Panc1 (cell line): Measurements from ENCODE around the gene TTLL5. TPM values are rescaled to one million over a fixed set of nuclear protein-coding genes. Genes with fewer than 3 reads are reported as not detected.

ENCODE experiments used
- ATAC-seq: fragments of 200-7000 bp; cut with Tn5 transposase; 2 replicates; pipeline ENCODE4 v1.9.1; 2020; ENCODE audit warnings: mild to moderate bottlenecking, moderate library complexity
- BruUV-seq: library from RNA; stranded (reverse); fragments of 400-500 nt; replicated peaks from 2 replicates; lab custom pipeline; 2021; lab: Mats Ljungman, UMichigan
- CTCF ChIA-PET: fragments of 300-600 bp; sonication (Branson Sonifier 250); formaldehyde crosslinking; loops from one replicate; lab custom pipeline; 2022; ENCODE audit warnings: antibody characterized with exemption; lab: Charles Lee
- POLR2A ChIA-PET: fragments of 300-600 bp; sonication (Branson Sonifier 250); formaldehyde crosslinking; loops from one replicate; lab custom pipeline; 2022; ENCODE audit warnings: antibody characterized with exemption; lab: Charles Lee
- DNase-seq: peaks from one replicate; pipeline ENCODE4 v3.0.0-alpha.2; 2010; ENCODE audit warnings: low read depth, low spot score
- H3K27ac ChIP-seq: 2 replicates; pipeline ENCODE4 v1.5.1; 2011; ENCODE audit warnings: mild to moderate bottlenecking, low read length, inconsistent platforms
- H3K27me3 ChIP-seq: fragments of 200-500 bp; sonication (Bioruptor generic); 2 replicates; pipeline ENCODE4 v1.6.0; 2014; ENCODE audit warnings: low read length, inconsistent platforms; ENCODE audit not compliant: control insufficient read depth, insufficient read depth
- H3K36me3 ChIP-seq: fragments of 200-500 bp; sonication (Bioruptor generic); 2 replicates; pipeline ENCODE4 v1.5.1; 2014; ENCODE audit warnings: inconsistent platforms, mild to moderate bottlenecking, low read length, moderate library complexity; ENCODE audit not compliant: control insufficient read depth, insufficient read depth
- H3K4me1 ChIP-seq: 2 replicates; pipeline ENCODE4 v1.5.1; 2011; ENCODE audit warnings: inconsistent platforms, mild to moderate bottlenecking, low read length, moderate library complexity; ENCODE audit not compliant: control insufficient read depth, insufficient read depth
- H3K4me3 ChIP-seq, 2 experiments: 2 replicates each; pipeline ENCODE4 v1.5.1; 2011 to 2012; ENCODE audit warnings: low read depth in 2 of 2, low read length in 2 of 2, mild to moderate bottlenecking in 2 of 2, inconsistent platforms in 1 of 2, moderate library complexity in 1 of 2
- H3K9me3 ChIP-seq: fragments of 200-500 bp; sonication (Bioruptor generic); 2 replicates; pipeline ENCODE4 v1.5.1; 2014; ENCODE audit warnings: low read depth, mild to moderate bottlenecking, inconsistent platforms, low read length, moderate library complexity; ENCODE audit not compliant: control insufficient read depth, insufficient read depth
- POLR2AphosphoS5 ChIP-seq: IDR thresholded peaks from 2 replicates; pipeline ENCODE4 v1.6.1; 2012; ENCODE audit warnings: mild to moderate bottlenecking, low read depth, low read length, moderate library complexity
- SIN3A ChIP-seq: IDR thresholded peaks from 2 replicates; pipeline ENCODE4 v1.6.1; 2012; ENCODE audit warnings: low read depth, mild to moderate bottlenecking, low read length, moderate library complexity, borderline replicate concordance; ENCODE audit not compliant: insufficient read depth
- TCF7L2 ChIP-seq: IDR thresholded peaks from 2 replicates; pipeline ENCODE4 v1.6.1; 2011; ENCODE audit warnings: mild to moderate bottlenecking, low read depth, low read length, inconsistent platforms
- in situ Hi-C: cut with HindIII; loops from 2 replicates; pipeline ENCODE4 v1.10.0; 2016; ENCODE audit warnings: low sequenced_read_pairs, low pct_unique_long_range_greater_than_20kb
- intact Hi-C: fragments of 100-400 bp; cut with micrococcal nuclease; formaldehyde crosslinking; loops from one replicate; pipeline ENCODE4 v1.10.0; 2022; ENCODE audit not compliant: unreplicated experiment
- total RNA-seq: library from RNA; stranded (reverse); gene quantifications from one replicate; pipeline ENCODE4 v1.2.1, GENCODE V29; 2021; ENCODE audit not compliant: unreplicated experiment
- TF ChIP-seq, protein P1 (sequence below): fragments of 450-650 bp; IDR thresholded peaks from 2 replicates; pipeline ENCODE4 v1.5.1; 2017; ENCODE audit warnings: mild to moderate bottlenecking
- TF ChIP-seq, protein P2 (sequence below), 2 experiments: IDR thresholded peaks; 2 replicates each; pipeline ENCODE4 v1.6.1; 2011 to 2012; ENCODE audit warnings: low read depth in 2 of 2, control low read depth in 1 of 2, low read length in 1 of 2, mild to moderate bottlenecking in 1 of 2, moderate library complexity in 1 of 2; ENCODE audit not compliant: insufficient read depth in 1 of 2

Gene TTLL5
- total RNA-seq, 1 experiment from 2014 or later = 23.5 TPM

DNA sequence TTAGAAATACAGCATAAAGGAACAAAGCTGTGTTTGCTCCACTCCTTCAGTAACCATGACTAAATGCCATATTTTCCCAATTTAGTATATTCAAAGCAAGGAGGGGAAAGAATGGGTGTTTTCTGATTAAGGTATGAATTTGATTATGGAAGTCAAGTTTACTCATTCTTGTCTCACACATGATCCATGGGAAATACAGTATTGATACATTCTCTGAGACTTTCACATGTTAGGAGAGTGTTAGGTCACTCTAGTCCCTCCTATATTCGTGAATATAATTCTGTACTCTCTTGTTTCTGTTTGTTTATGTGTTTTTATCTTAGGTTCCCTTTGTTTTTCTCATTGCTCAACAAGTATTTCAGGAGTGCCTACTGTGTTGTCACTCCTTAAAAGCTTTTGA lies 42.4 kb downstream of the TTLL5 start:
- no peaks in the 10 kb centered on the region; the same call in 1 of the 2 replicates for H3K36me3 ChIP-seq
- no peaks in the 10 kb centered on the region for H3K9me3 ChIP-seq
- CTCF ChIA-PET = no interaction called here
- TF ChIP-seq, protein P1, sequence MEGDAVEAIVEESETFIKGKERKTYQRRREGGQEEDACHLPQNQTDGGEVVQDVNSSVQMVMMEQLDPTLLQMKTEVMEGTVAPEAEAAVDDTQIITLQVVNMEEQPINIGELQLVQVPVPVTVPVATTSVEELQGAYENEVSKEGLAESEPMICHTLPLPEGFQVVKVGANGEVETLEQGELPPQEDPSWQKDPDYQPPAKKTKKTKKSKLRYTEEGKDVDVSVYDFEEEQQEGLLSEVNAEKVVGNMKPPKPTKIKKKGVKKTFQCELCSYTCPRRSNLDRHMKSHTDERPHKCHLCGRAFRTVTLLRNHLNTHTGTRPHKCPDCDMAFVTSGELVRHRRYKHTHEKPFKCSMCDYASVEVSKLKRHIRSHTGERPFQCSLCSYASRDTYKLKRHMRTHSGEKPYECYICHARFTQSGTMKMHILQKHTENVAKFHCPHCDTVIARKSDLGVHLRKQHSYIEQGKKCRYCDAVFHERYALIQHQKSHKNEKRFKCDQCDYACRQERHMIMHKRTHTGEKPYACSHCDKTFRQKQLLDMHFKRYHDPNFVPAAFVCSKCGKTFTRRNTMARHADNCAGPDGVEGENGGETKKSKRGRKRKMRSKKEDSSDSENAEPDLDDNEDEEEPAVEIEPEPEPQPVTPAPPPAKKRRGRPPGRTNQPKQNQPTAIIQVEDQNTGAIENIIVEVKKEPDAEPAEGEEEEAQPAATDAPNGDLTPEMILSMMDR = no peak
- no peak for TF ChIP-seq POLR2AphosphoS5
- no peak for TF ChIP-seq TCF7L2
- TF ChIP-seq, protein P2, sequence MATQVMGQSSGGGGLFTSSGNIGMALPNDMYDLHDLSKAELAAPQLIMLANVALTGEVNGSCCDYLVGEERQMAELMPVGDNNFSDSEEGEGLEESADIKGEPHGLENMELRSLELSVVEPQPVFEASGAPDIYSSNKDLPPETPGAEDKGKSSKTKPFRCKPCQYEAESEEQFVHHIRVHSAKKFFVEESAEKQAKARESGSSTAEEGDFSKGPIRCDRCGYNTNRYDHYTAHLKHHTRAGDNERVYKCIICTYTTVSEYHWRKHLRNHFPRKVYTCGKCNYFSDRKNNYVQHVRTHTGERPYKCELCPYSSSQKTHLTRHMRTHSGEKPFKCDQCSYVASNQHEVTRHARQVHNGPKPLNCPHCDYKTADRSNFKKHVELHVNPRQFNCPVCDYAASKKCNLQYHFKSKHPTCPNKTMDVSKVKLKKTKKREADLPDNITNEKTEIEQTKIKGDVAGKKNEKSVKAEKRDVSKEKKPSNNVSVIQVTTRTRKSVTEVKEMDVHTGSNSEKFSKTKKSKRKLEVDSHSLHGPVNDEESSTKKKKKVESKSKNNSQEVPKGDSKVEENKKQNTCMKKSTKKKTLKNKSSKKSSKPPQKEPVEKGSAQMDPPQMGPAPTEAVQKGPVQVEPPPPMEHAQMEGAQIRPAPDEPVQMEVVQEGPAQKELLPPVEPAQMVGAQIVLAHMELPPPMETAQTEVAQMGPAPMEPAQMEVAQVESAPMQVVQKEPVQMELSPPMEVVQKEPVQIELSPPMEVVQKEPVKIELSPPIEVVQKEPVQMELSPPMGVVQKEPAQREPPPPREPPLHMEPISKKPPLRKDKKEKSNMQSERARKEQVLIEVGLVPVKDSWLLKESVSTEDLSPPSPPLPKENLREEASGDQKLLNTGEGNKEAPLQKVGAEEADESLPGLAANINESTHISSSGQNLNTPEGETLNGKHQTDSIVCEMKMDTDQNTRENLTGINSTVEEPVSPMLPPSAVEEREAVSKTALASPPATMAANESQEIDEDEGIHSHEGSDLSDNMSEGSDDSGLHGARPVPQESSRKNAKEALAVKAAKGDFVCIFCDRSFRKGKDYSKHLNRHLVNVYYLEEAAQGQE (IDR thresholded peaks at IDR 0.05; ENCODE audit: insufficient read depth in 1 of 2, low read depth in 2 of 2, low read length in 1 of 2) = no peak
- TF ChIP-seq SIN3A = no peak
- BruUV-seq = no TSS peak
- intact Hi-C loops = no loop called here
- ATAC-seq = no peak
- H3K4me3 ChIP-seq = no peak overlapping the region
- H3K27me3 ChIP-seq = no peaks in the 10 kb centered on the region
- no peak overlapping the region for H3K27ac ChIP-seq
- in situ Hi-C loops = no loop called here
- DNase-seq = no peak
- POLR2A ChIA-PET = no interaction called here
- H3K4me1 ChIP-seq = no peaks in the 10 kb centered on the region

DNA sequence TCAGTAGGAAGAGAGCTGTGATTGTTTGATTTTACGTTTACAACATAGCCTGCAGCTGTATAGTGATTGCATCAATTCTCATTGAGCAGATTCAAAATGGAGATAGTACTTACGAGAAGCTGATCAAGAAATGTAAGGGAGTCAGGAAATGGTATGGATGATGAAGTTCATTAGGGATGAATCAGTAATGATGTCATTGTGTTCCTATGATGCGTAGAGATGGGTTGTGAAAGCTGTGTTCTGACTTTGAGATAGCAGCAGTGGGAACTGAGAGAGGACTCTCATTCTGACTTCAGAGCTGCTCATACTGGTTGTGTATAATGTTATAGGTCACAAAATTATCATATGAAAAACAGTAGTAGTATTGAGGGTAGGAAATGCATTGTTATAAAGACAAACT lies 44.0 kb downstream of the TTLL5 start:
- TF ChIP-seq SIN3A (no peak), POLR2AphosphoS5 (no peak), TCF7L2 (no peak)
- TF ChIP-seq, protein P2 (IDR thresholded peaks at IDR 0.05; ENCODE audit: insufficient read depth in 1 of 2, low read depth in 2 of 2, low read length in 1 of 2) = no peak
- TF ChIP-seq, protein P1 = no peak
- no TSS peak for BruUV-seq
- CTCF ChIA-PET = interaction anchor here (0.6 to 0.7 kb wide), 2 partner anchors 51 to 127 kb away, joined by 3 to 5 read pairs; no protein-coding TSS in a partner anchor
- no peaks in the 10 kb centered on the region for H3K9me3 ChIP-seq
- DNase-seq (no peak), ATAC-seq (no peak)
- in situ Hi-C loops = no loop called here
- POLR2A ChIA-PET = no interaction called here
- H3K27me3 ChIP-seq = no peaks in the 10 kb centered on the region
- H3K36me3 ChIP-seq = no peaks in the 10 kb centered on the region; the same call in 1 of the 2 replicates
- H3K27ac ChIP-seq = no peak overlapping the region
- H3K4me3 ChIP-seq = no peak overlapping the region
- H3K4me1 ChIP-seq = no peaks in the 10 kb centered on the region
- intact Hi-C loops = no loop called here
